ENCODE results near the gene ATG101.
"Not testable (repeated sequence)": the region's sequence is repeated elsewhere in the genome, so short reads cannot be mapped to it uniquely, and the experiment has no call there.

Gene ATG101

DNA sequence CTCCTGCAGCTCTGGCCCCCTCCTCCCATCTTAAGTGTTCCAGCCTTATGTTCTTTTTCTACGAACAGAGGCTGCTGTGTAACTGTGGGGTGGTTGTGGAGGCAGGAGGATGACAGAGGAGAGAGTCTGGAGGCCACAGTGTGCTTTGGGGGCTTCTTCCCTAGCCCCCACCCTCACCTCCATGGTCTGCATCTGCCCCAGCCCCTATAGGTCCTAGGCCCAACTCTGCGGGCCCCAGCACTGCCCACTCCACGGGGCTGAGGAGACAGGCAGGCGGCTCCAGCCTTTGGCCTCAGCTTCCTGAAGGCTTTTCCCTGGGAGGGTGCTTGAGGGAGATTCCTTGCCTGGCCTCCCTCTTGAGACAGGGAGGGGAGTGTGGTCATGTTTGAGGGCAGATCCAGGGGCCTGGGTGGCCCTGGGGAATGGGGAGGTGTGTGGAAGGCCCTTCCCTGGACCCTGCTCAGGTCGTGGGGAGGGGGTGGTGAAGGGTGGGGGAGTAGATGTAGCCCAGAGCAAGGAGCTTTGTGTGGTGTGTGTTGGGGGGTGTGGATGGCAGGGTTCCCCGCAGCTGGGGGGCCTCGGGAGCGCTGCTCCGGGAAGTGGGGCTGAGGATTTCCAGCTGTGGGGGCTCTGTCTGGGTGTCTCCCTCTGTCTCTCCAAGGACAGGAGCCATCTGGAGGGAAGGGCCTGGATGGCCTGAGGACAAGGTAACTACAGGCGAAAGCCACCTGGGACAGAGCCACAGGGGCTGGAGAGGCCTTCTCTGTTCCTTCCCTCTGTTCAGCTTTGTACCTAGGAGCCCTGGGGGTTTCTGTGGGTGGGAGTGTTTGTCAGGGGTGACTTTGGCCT lies 10.8 kb downstream of the ATG101 start:
- DNase-seq = no peak

- DNase-seq = peak; percentile 63
Measured at GRCh38 chr12:52081263-52081733, 11.5 kb downstream of the ATG101 start.

DNA sequence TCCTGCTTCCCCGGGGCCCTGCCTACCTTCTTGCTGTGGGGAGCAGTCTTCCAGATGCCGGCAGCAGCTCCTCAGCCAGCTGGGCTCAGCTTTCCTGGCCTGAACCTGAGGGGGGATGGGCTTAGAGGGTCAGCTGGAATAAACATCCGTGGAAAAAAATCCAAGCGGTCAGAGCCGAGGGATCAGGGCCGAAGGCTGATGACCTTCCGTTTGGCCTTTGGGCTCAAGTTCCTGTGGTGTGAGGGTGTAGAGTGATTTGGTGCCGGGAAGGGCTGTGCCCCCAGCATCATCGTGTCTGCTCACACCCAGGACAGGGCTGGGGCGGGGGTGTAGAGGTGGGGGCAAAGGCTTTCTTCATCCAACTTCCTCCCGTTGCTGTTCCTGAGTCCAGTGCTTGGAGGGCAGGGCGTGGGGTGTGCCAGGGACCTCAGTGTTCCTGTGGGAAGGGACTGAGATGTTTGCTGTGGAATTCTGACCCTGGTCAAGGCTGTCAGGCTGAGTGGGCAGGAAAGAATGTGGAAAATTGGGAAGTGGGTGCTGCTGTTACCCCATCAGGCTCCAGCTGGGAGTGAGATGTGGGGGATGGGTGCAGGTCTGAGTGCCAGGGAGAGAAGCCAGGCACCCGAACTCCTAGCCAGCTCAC lies 12.4 kb downstream of the ATG101 start:
- peak; percentile 63 for DNase-seq

DNA sequence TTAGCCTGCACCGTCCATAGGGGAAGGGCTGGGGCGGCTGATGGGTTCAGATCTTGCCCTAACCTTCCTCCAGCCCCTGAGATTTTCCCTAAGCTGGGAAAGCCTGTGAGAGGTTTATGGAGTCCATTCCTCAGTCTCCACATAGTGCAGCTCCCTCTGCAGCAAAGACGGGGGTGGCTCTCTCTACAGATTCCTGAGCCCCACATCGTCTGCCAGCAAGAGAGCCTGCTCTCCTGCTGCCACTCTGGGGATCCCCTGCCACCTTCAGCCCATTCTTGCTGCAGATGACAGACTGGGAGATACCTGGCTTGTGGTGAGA lies 12.8 kb downstream of the ATG101 start:
- DNase-seq = no peak

DNA sequence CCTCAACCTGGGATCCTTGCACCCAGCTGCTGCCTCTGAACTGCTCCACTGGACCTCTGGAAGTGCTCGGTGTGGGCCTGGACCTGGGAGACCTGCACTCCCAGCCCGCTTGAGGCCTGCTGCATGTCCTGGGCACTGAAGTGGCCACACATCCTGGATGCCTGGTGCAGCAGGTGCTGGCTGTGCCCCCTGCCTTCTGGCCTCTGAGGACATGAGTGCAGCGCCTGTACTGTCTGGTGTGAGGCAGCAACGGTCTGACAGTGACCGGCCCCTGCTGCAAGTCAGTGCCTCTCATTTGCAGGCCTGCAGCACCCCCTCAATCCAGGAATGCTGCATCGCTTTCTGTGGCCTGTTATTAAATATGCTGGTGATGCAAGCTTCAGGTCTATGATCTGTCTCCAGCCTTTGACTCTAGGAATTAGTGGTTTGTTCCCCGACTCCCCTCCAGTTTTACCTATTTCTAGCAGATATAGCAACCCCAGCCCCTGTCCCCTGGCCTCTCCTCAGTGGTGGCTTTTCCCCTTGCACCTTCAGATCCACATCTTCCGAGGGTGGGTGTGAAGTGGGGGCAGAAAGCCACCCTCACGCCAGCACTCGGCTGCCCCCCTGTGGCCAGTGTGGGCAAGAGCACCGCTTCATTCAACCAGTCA lies 13.3 kb downstream of the ATG101 start:
- DNase-seq = peak; percentile 74

DNA sequence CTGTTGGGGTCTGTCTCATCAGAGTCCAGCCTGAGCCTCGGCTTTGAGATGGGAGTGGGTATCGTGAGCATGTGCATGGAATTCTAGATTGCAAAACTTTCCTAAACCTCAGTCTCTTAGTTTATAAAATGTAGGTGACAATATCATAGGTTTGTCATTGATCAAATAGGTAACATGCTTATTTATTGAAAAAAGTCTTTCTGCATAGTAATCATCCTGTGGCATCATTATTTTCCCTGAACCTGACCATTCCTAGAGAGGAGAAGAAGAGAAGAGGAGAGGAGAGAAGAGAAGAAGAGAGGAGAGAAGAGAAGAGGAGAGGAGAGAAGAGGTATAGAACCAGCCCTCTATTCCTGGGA lies 13.8 kb downstream of the ATG101 start:
- DNase-seq = no peak

GRCh38 chr12:52084491-52085231 lies 14.9 kb downstream of the ATG101 start:
- no peak for DNase-seq

DNA sequence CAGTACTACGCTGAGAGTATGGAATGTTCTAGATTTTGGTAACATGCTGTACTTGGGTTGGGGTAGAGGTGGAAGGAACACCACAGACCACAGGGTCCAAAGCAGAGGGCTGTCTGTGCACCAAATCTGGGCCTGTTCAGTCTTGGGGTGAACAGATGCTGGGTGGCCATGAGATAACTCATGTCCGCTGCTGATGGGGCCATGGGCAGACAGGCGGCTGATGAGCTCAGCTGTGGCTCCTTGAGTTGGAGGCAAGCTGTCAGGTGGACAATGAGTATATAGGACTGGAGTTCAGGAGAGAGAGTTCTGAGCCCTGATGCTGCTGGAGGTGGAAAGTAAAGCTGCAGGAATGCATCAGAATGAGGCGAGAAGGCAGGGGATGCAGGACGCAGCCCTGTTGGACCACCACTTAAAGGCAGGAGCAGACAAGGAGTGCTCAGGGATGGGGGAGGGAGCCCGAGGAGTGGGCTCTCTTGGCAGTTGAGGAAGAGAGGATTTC lies 16.0 kb downstream of the ATG101 start:
- no peak for DNase-seq

DNA sequence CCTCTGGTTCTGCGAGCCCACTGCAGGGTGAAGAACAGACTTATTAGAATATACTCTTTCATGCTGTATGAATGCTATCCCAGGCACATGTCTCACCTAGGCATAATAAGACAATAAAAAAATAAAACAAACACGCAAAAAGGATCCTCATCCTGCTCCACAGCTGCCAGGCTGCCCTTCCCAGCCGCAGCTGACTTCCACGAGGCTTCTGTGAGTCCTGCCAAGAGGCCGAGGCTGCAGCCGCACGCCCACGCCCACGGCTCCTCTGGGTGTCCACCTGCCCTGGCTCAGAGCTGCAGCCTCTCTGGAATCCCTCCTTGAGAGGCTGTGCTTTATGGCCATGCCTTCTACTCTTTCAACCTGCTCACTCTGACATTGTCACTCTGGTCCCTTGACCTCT lies 16.6 kb downstream of the ATG101 start:
- no peak for DNase-seq

DNA sequence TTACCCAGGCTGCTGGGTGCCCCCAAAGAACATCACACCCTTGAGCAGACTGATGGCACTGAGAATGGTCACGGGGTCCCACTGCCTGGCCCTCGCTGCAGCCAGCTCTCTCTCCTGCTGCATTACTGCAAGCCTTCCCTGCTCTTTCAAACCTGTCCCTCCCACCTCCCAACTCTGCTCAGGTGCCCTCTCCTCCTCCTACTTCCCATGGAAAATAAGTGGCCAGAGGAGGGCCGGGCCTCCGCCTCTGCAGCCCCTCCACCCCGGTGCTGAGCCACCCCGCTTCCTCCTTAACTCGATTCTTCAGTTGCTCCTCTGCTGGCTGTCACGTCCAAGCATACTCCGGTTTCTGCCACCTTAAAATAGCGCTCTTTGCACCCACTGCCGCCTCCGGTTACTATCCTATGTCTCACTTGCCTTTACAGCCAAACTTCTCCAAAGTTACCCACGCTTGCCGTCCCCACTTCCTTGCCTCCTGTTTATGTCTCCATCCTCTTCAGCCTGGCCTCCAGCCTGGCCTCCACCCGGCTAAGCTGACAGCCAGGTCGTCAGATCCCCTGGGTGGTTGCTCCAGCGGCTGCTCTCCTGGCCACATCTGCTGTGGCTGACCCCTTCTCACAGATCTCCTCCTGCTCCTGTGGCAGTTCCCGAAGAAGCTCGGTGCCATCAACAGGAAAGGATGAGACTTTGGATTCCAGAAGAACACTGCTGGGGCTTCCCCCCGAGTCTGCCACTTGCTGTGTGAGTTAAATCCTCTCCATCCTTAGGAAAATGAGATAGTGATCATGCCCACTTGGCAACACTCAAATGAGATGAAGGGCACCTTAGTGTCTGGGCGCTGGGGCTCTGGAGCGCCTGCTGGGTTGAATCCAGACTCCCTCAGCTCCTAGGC lies 17.4 kb downstream of the ATG101 start:
- DNase-seq = no peak

DNA sequence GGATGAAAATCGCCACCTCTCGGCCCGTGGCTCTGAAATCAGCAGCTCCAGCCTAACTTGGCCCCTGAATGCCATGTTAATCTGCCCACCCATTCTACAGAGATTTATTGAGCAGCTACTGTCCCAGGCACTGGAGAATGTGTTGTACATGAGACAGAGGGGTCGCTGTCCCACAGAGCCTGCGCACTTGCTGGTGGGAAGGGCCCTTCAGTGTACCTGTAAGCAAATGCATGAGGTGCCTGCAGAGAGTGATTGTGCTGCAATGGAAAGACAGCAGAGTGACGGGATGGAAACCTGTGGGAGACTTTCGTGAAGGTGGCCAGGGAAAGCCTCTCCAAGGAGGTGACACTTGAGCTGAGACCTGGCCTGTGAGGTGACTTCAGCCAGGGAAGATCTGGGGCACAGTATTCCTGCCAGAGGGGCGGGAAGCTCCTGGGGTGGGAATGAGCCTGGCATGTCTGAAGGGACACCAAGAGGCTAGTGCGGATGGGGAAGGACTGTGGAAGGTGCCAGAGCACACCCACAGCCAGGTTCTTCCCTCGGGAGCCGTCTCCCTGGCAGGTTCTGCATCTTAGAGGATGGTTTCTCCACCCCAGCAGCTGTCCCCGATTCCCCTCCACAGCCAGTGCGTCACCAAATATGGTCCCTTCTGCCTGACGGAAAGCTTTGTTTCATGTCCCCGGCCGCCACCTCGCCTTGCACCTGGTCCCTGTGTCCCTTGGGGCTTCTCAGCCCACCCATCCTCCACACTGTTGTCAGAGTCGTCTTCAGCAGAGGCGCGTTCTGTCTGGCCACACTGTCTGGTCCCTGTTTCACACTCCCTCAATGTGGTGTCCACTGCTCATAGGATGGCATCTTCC lies 18.4 kb downstream of the ATG101 start:
- DNase-seq = no peak

- DNase-seq = no peak
Measured at GRCh38 chr12:52089491-52089890, 19.7 kb downstream of the ATG101 start.

GRCh38 chr12:52090291-52090690 lies 20.5 kb downstream of the ATG101 start:
- DNase-seq = no peak

- no peak for DNase-seq
Measured at GRCh38 chr12:52091061-52091460, 21.3 kb downstream of the ATG101 start.

DNA sequence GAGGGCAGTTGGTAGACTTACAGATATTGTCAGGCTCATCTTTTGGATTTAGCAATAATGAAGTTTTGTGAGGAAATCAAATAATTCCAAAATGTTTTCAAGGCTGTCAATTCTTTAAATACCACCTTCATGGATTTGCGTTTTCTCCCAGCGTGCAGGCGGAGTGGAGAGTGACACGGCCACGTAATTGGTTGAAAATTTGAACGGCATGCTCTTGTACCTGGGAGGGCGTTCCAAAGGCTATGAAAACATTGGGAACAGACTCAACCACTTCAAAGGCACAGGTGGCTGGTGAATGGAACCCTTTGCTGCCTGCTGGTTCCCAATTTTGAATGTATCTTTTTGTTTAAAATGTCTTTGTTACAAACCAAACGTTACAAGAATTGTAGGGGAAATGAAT lies 22.1 kb downstream of the ATG101 start:
- no peak for DNase-seq

DNA sequence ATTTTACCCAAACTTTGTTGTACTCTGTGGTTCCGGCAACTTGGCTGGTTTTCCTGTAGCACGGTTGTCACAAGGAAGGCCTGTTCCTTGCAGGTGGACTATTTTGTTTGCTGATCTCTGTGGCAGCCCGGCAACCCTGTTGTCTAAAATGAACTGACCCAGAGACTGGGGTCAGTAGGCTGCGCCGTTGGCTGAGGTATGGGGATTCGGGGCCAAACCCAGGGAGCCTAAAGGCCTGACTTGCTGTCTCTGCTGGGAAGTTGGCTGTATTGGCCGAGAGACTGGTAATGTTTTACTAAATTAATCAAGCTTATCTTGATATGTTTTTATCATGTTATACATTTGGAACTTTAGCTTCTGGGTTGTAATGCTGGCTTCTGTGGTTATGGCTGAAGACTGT lies 23.6 kb downstream of the ATG101 start:
- no peak for DNase-seq

DNA sequence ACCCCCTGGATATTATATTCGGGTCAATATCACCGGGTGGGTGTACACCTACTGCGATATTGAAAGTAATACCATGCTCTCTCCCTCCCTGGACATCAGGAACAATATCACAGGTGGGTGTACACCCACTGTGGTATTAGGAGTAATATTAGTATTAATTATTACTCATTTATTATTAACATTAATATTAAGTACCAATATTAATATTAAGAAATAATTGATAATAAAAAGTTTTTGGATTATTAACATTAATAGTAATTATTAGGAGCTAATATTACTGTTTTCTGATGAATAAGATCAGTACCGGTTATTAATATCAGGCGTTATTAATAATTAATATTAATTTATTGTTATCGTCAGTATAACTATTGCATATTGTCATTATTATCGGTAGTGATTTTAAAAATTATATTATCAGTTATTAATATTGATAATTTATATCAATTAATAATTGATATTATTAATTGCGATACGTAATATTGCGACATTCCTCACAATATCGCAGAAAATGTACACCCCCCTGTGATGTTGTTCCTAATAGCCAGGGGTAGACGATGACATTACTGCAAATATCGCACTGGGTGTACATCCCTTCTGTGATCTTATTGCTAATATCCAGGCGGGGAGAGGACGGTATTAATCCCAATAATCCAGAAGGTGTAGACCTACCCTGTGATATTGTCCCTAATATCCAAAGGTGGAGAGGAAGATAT lies 26.7 kb downstream of the ATG101 start:
- no peak for DNase-seq

DNA sequence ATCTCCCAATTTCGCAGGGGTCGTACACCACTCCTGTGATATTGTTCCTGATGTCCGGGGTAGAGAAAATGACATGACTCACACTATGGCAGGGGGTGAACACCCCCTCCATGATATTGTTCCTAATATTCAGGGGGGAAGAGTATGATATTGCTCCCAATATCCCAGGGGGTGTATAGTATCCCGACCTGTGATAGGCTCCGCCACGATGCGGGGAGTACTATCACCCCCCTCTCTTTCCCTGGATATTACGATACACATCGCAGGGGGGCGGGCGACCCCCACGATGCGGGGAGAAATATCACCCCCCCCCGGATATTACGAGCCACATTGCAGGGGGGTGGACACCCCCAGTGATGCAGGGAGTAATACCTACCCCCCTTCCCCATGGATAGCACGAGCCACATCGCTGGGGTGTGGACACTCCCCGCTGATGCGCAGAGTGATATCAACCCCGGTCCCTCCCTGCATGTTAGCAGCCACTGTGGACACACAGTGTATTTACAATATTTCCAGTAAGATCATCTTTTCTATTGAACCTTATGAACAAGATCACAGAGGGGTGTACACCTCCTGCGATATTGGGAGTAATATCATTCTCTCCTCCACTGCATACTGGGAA lies 27.4 kb downstream of the ATG101 start:
- no peak for DNase-seq

- DNase-seq = not testable (repeated sequence)
Measured at GRCh38 chr12:52104431-52105089, 34.8 kb downstream of the ATG101 start.
